Astrocyte (in vitro differentiated cells and primary cell): Measurements from ENCODE around the gene COG5. TPM values are rescaled to one million over a fixed set of nuclear protein-coding genes. Genes with fewer than 3 reads are reported as not detected.

Source experiments
- DNase-seq: peaks from one replicate; pipeline ENCODE4 v3.0.0-alpha.2; 2010; ENCODE audit warnings: low read depth
- FAIRE-seq: peaks from 2 replicates; lab custom pipeline; 2011; peaks lifted over from hg19 to GRCh38; lab: Jason Lieb, UNC
- H2AFZ ChIP-seq: 2 replicates; pipeline ENCODE4 v1.6.0; 2012; ENCODE audit warnings: low read depth, low read length, inconsistent platforms
- H3K27ac ChIP-seq: 2 replicates; pipeline ENCODE4 v1.5.1; 2011; ENCODE audit warnings: low read depth, low read length, inconsistent platforms
- H3K27me3 ChIP-seq: 2 replicates; pipeline ENCODE4 v1.6.0; 2011; ENCODE audit warnings: low read length, inconsistent platforms; ENCODE audit not compliant: insufficient read depth
- H3K36me3 ChIP-seq: 2 replicates; pipeline ENCODE4 v1.5.1; 2011; ENCODE audit warnings: low read length, inconsistent platforms; ENCODE audit not compliant: insufficient read depth
- H3K4me1 ChIP-seq: 2 replicates; pipeline ENCODE4 v1.5.1; 2011; ENCODE audit warnings: low read length, inconsistent platforms; ENCODE audit not compliant: insufficient read depth
- H3K4me2 ChIP-seq: 2 replicates; pipeline ENCODE4 v1.6.0; 2012; ENCODE audit warnings: low read length, inconsistent platforms
- H3K4me3 ChIP-seq: 2 replicates; pipeline ENCODE4 v1.5.1; 2011; ENCODE audit warnings: low read depth, mild to moderate bottlenecking, low read length, inconsistent platforms; ENCODE audit not compliant: insufficient read depth
- H3K79me2 ChIP-seq: 2 replicates; pipeline ENCODE4 v1.6.0; 2012; ENCODE audit warnings: mild to moderate bottlenecking, low read length, inconsistent platforms; ENCODE audit not compliant: insufficient read depth
- H3K9ac ChIP-seq: 2 replicates; pipeline ENCODE4 v1.6.0; 2012; ENCODE audit warnings: mild to moderate bottlenecking, low read length, inconsistent platforms
- H3K9me3 ChIP-seq: 2 replicates; pipeline ENCODE4 v1.5.1; 2012; ENCODE audit warnings: low read depth, mild to moderate bottlenecking, low read length, inconsistent platforms; ENCODE audit not compliant: insufficient read depth
- H4K20me1 ChIP-seq: 2 replicates; pipeline ENCODE4 v1.6.0; 2012; ENCODE audit warnings: low read length, inconsistent platforms; ENCODE audit not compliant: insufficient read depth
- H3K27ac Mint-ChIP-seq: one replicate; pipeline ENCODE4 v1.8.0; 2021; ENCODE audit warnings: mild to moderate bottlenecking, mixed read lengths; ENCODE audit not compliant: unreplicated experiment
- H3K27me3 Mint-ChIP-seq: one replicate; pipeline ENCODE4 v1.8.0; 2021; ENCODE audit warnings: low read depth, mixed read lengths; ENCODE audit not compliant: unreplicated experiment
- H3K36me3 Mint-ChIP-seq: one replicate; pipeline ENCODE4 v1.8.0; 2021; ENCODE audit warnings: low read depth, mixed read lengths; ENCODE audit not compliant: unreplicated experiment
- H3K4me1 Mint-ChIP-seq: one replicate; pipeline ENCODE4 v1.8.0; 2021; ENCODE audit warnings: low read depth, mixed read lengths; ENCODE audit not compliant: unreplicated experiment
- H3K4me3 Mint-ChIP-seq: one replicate; pipeline ENCODE4 v1.8.0; 2021; ENCODE audit warnings: mild to moderate bottlenecking, moderate library complexity, mixed read lengths; ENCODE audit not compliant: unreplicated experiment
- H3K9me3 Mint-ChIP-seq: one replicate; pipeline ENCODE4 v1.8.0; 2021; ENCODE audit warnings: mild to moderate bottlenecking, mixed read lengths; ENCODE audit not compliant: unreplicated experiment
- EZH2 ChIP-seq: IDR thresholded peaks from 2 replicates; pipeline ENCODE4 v1.6.1; 2012; ENCODE audit warnings: mild to moderate bottlenecking, low read length, inconsistent platforms; ENCODE audit not compliant: insufficient read depth
- total RNA-seq: library from RNA; stranded (reverse); gene quantifications from 2 replicates; pipeline ENCODE4 v1.2.1, GENCODE V29; 2021
- TF ChIP-seq, protein P1 (sequence below): IDR thresholded peaks from 2 replicates; pipeline ENCODE4 v1.5.1; 2011; ENCODE audit warnings: low read depth, mild to moderate bottlenecking, inconsistent platforms, low read length, moderate library complexity; ENCODE audit not compliant: insufficient read depth

Gene COG5
- total RNA-seq, 1 donor from 2014 or later: 57.1 TPM

DNA sequence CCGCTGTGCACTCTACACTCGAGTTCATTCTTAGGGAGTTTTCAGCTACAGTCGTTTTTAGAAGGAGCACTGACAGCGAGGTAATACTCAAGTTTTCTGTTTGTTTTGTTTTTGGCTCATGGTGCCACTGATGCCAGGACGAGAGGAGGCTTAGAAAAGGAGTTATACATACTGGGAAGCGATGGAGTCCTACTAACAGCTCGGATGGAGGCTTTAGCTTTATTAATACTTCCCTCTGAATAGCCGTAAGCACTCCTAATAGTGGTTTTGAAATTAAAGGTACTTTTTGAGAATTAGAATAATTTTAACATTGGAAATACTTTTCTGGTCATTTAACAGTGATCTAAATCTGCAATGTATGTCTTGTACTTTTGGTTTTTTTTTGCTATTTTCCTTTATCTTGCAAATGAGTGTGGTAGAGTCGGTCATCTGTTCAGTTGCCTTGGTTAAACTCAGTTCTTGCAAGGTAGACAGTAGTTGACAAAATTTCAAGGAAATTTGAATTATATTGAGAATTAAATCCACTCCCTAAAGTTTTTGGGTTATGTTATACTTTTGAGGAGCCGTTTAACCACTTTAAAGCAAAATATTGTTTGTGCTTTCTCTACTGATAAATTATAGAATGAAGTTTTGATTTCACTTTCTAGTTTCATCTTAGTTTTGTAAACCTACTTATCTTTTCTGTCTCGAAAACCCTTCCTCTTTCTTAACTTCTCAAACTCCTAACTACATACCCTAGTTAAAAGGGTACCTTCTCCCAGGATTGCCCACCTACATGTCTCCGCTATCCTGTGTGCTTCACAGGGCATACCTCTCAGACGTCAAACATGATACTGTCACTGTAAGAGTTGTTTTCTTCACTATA lies 393.4 kb downstream of the COG5 start:
- H3K36me3 Mint-ChIP-seq: no peaks in the 10 kb centered on the region
- H3K27me3 Mint-ChIP-seq: no peaks in the 10 kb centered on the region
- no peaks in the 10 kb centered on the region for H3K36me3 ChIP-seq
- H3K9me3 ChIP-seq: no peaks in the 10 kb centered on the region
- peak overlapping the region; percentile 89 for H3K4me3 Mint-ChIP-seq
- H3K4me2 ChIP-seq: peak overlapping the region; percentile 90
- peaks cover 45% of the 10 kb centered on the region for H4K20me1 ChIP-seq
- H3K27me3 ChIP-seq: no peaks in the 10 kb centered on the region
- peaks cover 26% of the 10 kb centered on the region for H3K4me1 Mint-ChIP-seq
- H2AFZ ChIP-seq: peak overlapping the region; percentile 49
- peak overlapping the region; percentile 98 for H3K27ac ChIP-seq
- H3K9ac ChIP-seq: peak overlapping the region; percentile 99
- FAIRE-seq (no peak), DNase-seq (no peak)
- no peaks in the 10 kb centered on the region for H3K9me3 Mint-ChIP-seq
- H3K4me3 ChIP-seq: peak overlapping the region; percentile 88
- peak overlapping the region; percentile 91 for H3K27ac Mint-ChIP-seq
- H3K79me2 ChIP-seq: peaks cover 52% of the 10 kb centered on the region
- no peaks in the 10 kb centered on the region for H3K4me1 ChIP-seq
- TF ChIP-seq, protein P1, sequence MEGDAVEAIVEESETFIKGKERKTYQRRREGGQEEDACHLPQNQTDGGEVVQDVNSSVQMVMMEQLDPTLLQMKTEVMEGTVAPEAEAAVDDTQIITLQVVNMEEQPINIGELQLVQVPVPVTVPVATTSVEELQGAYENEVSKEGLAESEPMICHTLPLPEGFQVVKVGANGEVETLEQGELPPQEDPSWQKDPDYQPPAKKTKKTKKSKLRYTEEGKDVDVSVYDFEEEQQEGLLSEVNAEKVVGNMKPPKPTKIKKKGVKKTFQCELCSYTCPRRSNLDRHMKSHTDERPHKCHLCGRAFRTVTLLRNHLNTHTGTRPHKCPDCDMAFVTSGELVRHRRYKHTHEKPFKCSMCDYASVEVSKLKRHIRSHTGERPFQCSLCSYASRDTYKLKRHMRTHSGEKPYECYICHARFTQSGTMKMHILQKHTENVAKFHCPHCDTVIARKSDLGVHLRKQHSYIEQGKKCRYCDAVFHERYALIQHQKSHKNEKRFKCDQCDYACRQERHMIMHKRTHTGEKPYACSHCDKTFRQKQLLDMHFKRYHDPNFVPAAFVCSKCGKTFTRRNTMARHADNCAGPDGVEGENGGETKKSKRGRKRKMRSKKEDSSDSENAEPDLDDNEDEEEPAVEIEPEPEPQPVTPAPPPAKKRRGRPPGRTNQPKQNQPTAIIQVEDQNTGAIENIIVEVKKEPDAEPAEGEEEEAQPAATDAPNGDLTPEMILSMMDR: no peak
- no peak for TF ChIP-seq EZH2

DNA sequence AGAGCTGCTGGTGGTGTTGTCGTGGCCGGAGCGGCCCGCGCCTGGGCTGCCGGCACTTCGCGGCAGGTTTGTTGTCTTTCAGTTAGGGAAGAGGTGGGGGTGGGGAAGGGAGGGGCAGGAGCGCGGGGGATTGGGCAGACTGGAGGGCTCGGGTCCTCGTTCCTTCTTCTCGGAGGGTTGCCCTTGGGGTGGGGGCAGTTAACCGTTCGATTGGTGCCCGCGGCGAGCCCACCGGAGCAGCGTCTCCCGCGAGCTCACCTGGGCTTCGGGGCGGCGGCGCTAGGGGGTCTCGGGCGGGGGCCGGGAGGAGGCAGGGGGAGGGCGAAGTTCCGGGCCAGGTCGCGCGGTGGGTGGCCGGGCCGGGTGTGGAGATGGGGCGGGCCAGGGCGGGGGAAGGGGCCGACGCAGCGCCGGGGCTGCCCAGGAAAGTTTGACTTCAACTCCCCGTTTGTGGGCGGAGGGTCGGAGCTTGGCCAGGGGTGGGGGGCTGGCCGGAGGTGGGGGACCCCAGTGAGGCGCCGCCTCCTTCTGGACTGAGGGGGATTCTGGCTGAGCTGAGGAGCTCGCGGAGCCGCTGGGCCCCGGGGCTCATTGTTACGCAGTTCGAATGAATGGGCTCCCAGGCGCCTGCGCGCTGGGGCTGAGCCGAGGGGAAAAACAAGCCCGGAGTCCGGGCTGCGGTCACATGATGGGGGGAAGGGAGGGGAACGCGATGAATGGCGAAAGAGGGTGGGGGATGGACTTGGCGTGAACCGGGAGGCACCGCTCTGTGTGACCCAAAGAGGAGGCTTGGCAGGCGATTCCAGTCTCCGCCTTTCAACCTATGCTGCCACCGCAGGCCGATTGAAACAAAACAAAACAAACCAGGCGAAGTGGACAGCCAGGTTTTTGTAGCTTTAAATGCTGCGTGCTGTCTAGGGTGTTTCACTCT lies 394.3 kb downstream of the COG5 start:
- Histone ChIP-seq H4K20me1 (peaks cover 37% of the 10 kb centered on the region), H3K9ac (peak overlapping the region; percentile 99), H3K36me3 (no peaks in the 10 kb centered on the region), H3K4me3 (peak overlapping the region; percentile 88), H3K9me3 (no peaks in the 10 kb centered on the region), H3K79me2 (peaks cover 43% of the 10 kb centered on the region), H3K27me3 (no peaks in the 10 kb centered on the region), H3K4me2 (peak overlapping the region; percentile 90), H3K27ac (peak overlapping the region; percentile 98), H3K4me1 (peaks cover 1% of the 10 kb centered on the region), H2AFZ (peak overlapping the region; percentile 49)
- H3K36me3 Mint-ChIP-seq: no peaks in the 10 kb centered on the region
- no peaks in the 10 kb centered on the region for H3K27me3 Mint-ChIP-seq
- H3K4me1 Mint-ChIP-seq: peaks cover 17% of the 10 kb centered on the region
- peak; percentile 86 for DNase-seq
- FAIRE-seq: peak; percentile 52
- H3K4me3 Mint-ChIP-seq: peak overlapping the region; percentile 89
- H3K9me3 Mint-ChIP-seq: no peaks in the 10 kb centered on the region
- H3K27ac Mint-ChIP-seq: peak overlapping the region; percentile 99
- TF ChIP-seq, protein P1: no peak
- no peak for TF ChIP-seq EZH2
